Natural killer cell treated with Interleukin-12 subunit alpha and Interleukin-12 subunit beta and Interleukin-15 and Interleukin-18, amount 100 ng/mL, for 72 hours (primary cell): Measurements from ENCODE around the gene ATP8B4. TPM values are rescaled to one million over a fixed set of nuclear protein-coding genes. Genes with fewer than 3 reads are reported as not detected.
A peak's percentile ranks its signal among the peaks of the same experiment; 100 is the strongest.

Source experiments
- ATAC-seq, 2 donors: fragments of 150-1000 bp; cut with Tn5 transposase in 1 of 2; sonication (Bioruptor Pico), chemical (Tn5 transposase) in 1 of 2; 2 replicates each; pipeline ENCODE4 v1.10.0; 2021
- DNase-seq: peaks from one replicate; pipeline ENCODE4 v3.0.0; 2022; ENCODE audit warnings: low spot score
- H3K27ac Mint-ChIP-seq, 2 donors: 1 replicate in 1 of 2; 2 replicates in 1 of 2; pipeline ENCODE4 v1.8.0; 2022; ENCODE audit warnings: mixed read lengths in 2 of 2, mild to moderate bottlenecking in 1 of 2, moderate library complexity in 1 of 2
- H3K27me3 Mint-ChIP-seq, 2 donors: 1 replicate in 1 of 2; 2 replicates in 1 of 2; pipeline ENCODE4 v1.8.0; 2022; ENCODE audit warnings: mixed read lengths in 2 of 2
- H3K36me3 Mint-ChIP-seq: one replicate; pipeline ENCODE4 v1.8.0; 2022; ENCODE audit warnings: mixed read lengths
- H3K4me1 Mint-ChIP-seq, 2 donors: 1 replicate in 1 of 2; 2 replicates in 1 of 2; pipeline ENCODE4 v1.8.0; 2022; ENCODE audit warnings: low read depth in 2 of 2, mixed read lengths in 2 of 2, mild to moderate bottlenecking in 1 of 2
- H3K4me3 Mint-ChIP-seq: one replicate; pipeline ENCODE4 v1.8.0; 2022; ENCODE audit warnings: mixed read lengths
- H3K9me3 Mint-ChIP-seq: 2 replicates; pipeline ENCODE4 v1.8.0; 2022; ENCODE audit warnings: mixed read lengths
- total RNA-seq, 2 donors: library from RNA; stranded (reverse); gene quantifications; one replicate each; pipeline ENCODE4 v1.2.3, GENCODE V29; 2022

The ATP8B4 gene
- total RNA-seq, 2 donors from 2014 or later: 273 to 296 TPM

- Mint-ChIP-seq H3K36me3 (peaks cover 38% of the 10 kb centered on the region), H3K9me3 (peaks cover 5% of the 10 kb centered on the region), H3K27ac (peak overlapping the region in 1 of 2 donors; percentile 82), H3K4me1 (peaks cover 52 to 57% of the 10 kb centered on the region in 2 donors), H3K27me3 (no peaks in the 10 kb centered on the region), H3K4me3 (no peak overlapping the region)
- no peak for ATAC-seq
- no peak for DNase-seq
Measured at GRCh38 chr15:50131617-50132016, 12.6 kb upstream of the ATP8B4 start.

- peaks cover 44% of the 10 kb centered on the region for H3K36me3 Mint-ChIP-seq
Measured at GRCh38 chr15:50128266-50128665, 9.2 kb upstream of the ATP8B4 start.

GRCh38 chr15:50127255-50127777 lies 8.3 kb upstream of the ATP8B4 start:
- H3K27me3 Mint-ChIP-seq: no peaks in the 10 kb centered on the region
- DNase-seq: no peak
- H3K36me3 Mint-ChIP-seq: peaks cover 40% of the 10 kb centered on the region

More at GRCh38 chr15:50128266-50128665, 9.2 kb upstream of the ATP8B4 start:
- ATAC-seq (peak in 1 of 2 donors; percentile 38), DNase-seq (no peak)
- H3K27me3 Mint-ChIP-seq: no peaks in the 10 kb centered on the region
- peaks cover 9% of the 10 kb centered on the region for H3K9me3 Mint-ChIP-seq
- peak overlapping the region; percentile 32 to 63 for H3K27ac Mint-ChIP-seq
- H3K4me1 Mint-ChIP-seq: peaks cover 43 to 49% of the 10 kb centered on the region in 2 donors
- no peak overlapping the region for H3K4me3 Mint-ChIP-seq

GRCh38 chr15:50126072-50126471 lies 7.0 kb upstream of the ATP8B4 start:
- no peak overlapping the region for H3K4me3 Mint-ChIP-seq
- peaks cover 38 to 48% of the 10 kb centered on the region in 2 donors for H3K4me1 Mint-ChIP-seq
- DNase-seq (no peak), ATAC-seq (no peak)
- H3K27ac Mint-ChIP-seq: peak overlapping the region in 1 of 2 donors; percentile 80
- peaks cover 9% of the 10 kb centered on the region for H3K9me3 Mint-ChIP-seq
- no peaks in the 10 kb centered on the region for H3K27me3 Mint-ChIP-seq
- H3K36me3 Mint-ChIP-seq: peaks cover 37% of the 10 kb centered on the region

More at GRCh38 chr15:50127255-50127777, 8.3 kb upstream of the ATP8B4 start:
- H3K9me3 Mint-ChIP-seq: peaks cover 9% of the 10 kb centered on the region
- peak overlapping the region in 1 of 2 donors; percentile 63 for H3K27ac Mint-ChIP-seq
- H3K4me1 Mint-ChIP-seq: peaks cover 38 to 45% of the 10 kb centered on the region in 2 donors
- H3K4me3 Mint-ChIP-seq: no peak overlapping the region
- ATAC-seq: peak in 1 of 2 donors; percentile 6

GRCh38 chr15:50124631-50125030 lies 5.6 kb upstream of the ATP8B4 start:
- H3K36me3 Mint-ChIP-seq: peaks cover 31% of the 10 kb centered on the region
- H3K9me3 Mint-ChIP-seq: peaks cover 5% of the 10 kb centered on the region
- no peaks in the 10 kb centered on the region for H3K27me3 Mint-ChIP-seq
- no peak for ATAC-seq
- H3K27ac Mint-ChIP-seq: peak overlapping the region in 1 of 2 donors; percentile 80
- no peak overlapping the region for H3K4me3 Mint-ChIP-seq
- peaks cover 43 to 46% of the 10 kb centered on the region in 2 donors for H3K4me1 Mint-ChIP-seq
- DNase-seq: no peak

GRCh38 chr15:50123861-50124557 lies 5.0 kb upstream of the ATP8B4 start:
- H3K9me3 Mint-ChIP-seq: peaks cover 5% of the 10 kb centered on the region
- no peak for DNase-seq
- H3K27me3 Mint-ChIP-seq: no peaks in the 10 kb centered on the region
- peak overlapping the region; percentile 1 to 80 for H3K27ac Mint-ChIP-seq
- H3K36me3 Mint-ChIP-seq: peaks cover 28% of the 10 kb centered on the region
- H3K4me1 Mint-ChIP-seq: peaks cover 48 to 51% of the 10 kb centered on the region in 2 donors
- H3K4me3 Mint-ChIP-seq: no peak overlapping the region
- peak in 1 of 2 donors; percentile 53 for ATAC-seq

GRCh38 chr15:50120729-50121128 lies 1.7 kb upstream of the ATP8B4 start:
- peak overlapping the region; percentile 77 to 99 for H3K27ac Mint-ChIP-seq
- H3K4me3 Mint-ChIP-seq: no peak overlapping the region
- DNase-seq (no peak), ATAC-seq (no peak)
- H3K4me1 Mint-ChIP-seq: peaks cover 45 to 51% of the 10 kb centered on the region in 2 donors
- peaks cover 5% of the 10 kb centered on the region for H3K9me3 Mint-ChIP-seq
- H3K27me3 Mint-ChIP-seq: no peaks in the 10 kb centered on the region
- H3K36me3 Mint-ChIP-seq: peaks cover 38% of the 10 kb centered on the region

- peak overlapping the region; percentile 99 for H3K27ac Mint-ChIP-seq
- DNase-seq (no peak), ATAC-seq (no peak)
- no peaks in the 10 kb centered on the region for H3K27me3 Mint-ChIP-seq
- peaks cover 52% of the 10 kb centered on the region for H3K36me3 Mint-ChIP-seq
- H3K4me1 Mint-ChIP-seq: peaks cover 51 to 68% of the 10 kb centered on the region in 2 donors
- H3K9me3 Mint-ChIP-seq: no peaks in the 10 kb centered on the region
- H3K4me3 Mint-ChIP-seq: peak overlapping the region; percentile 95
Measured at GRCh38 chr15:50117431-50118027, 1.5 kb downstream of the ATP8B4 start.

GRCh38 chr15:50116477-50116876 lies 2.6 kb downstream of the ATP8B4 start:
- H3K27ac Mint-ChIP-seq: peak overlapping the region; percentile 99
- H3K27me3 Mint-ChIP-seq: no peaks in the 10 kb centered on the region
- H3K36me3 Mint-ChIP-seq: peaks cover 62% of the 10 kb centered on the region
- DNase-seq (peak; percentile 75), ATAC-seq (peak; percentile 82)
- peak overlapping the region; percentile 95 for H3K4me3 Mint-ChIP-seq
- no peaks in the 10 kb centered on the region for H3K9me3 Mint-ChIP-seq
- peaks cover 58 to 79% of the 10 kb centered on the region in 2 donors for H3K4me1 Mint-ChIP-seq

- no peaks in the 10 kb centered on the region for H3K27me3 Mint-ChIP-seq
- DNase-seq (no peak), ATAC-seq (peak; percentile 45 to 59)
- H3K4me1 Mint-ChIP-seq: peaks cover 59 to 84% of the 10 kb centered on the region in 2 donors
- H3K36me3 Mint-ChIP-seq: peaks cover 71% of the 10 kb centered on the region
- H3K4me3 Mint-ChIP-seq: peak overlapping the region; percentile 95
- peak overlapping the region; percentile 99 for H3K27ac Mint-ChIP-seq
- no peaks in the 10 kb centered on the region for H3K9me3 Mint-ChIP-seq
Measured at GRCh38 chr15:50113992-50114780, 4.8 kb downstream of the ATP8B4 start.

GRCh38 chr15:50113187-50113505 lies 5.9 kb downstream of the ATP8B4 start:
- Mint-ChIP-seq H3K27me3 (no peaks in the 10 kb centered on the region), H3K36me3 (peaks cover 71% of the 10 kb centered on the region), H3K27ac (peak overlapping the region; percentile 99), H3K4me3 (peak overlapping the region; percentile 89), H3K9me3 (no peaks in the 10 kb centered on the region), H3K4me1 (peaks cover 65 to 90% of the 10 kb centered on the region in 2 donors)
- DNase-seq: no peak
- no peak for ATAC-seq

GRCh38 chr15:50112488-50113186 lies 6.4 kb downstream of the ATP8B4 start:
- H3K4me3 Mint-ChIP-seq: peak overlapping the region; percentile 89
- DNase-seq: no peak
- peaks cover 67% of the 10 kb centered on the region for H3K36me3 Mint-ChIP-seq
- H3K9me3 Mint-ChIP-seq: no peaks in the 10 kb centered on the region
- peak overlapping the region; percentile 99 for H3K27ac Mint-ChIP-seq
- H3K27me3 Mint-ChIP-seq: no peaks in the 10 kb centered on the region
- ATAC-seq: no peak
- H3K4me1 Mint-ChIP-seq: peaks cover 68 to 91% of the 10 kb centered on the region in 2 donors

GRCh38 chr15:50110285-50110684 lies 8.7 kb downstream of the ATP8B4 start:
- no peaks in the 10 kb centered on the region for H3K27me3 Mint-ChIP-seq
- no peaks in the 10 kb centered on the region for H3K9me3 Mint-ChIP-seq
- H3K4me1 Mint-ChIP-seq: peaks cover 69 to 91% of the 10 kb centered on the region in 2 donors
- DNase-seq: no peak
- no peak for ATAC-seq
- H3K36me3 Mint-ChIP-seq: peaks cover 50% of the 10 kb centered on the region
- H3K27ac Mint-ChIP-seq: peak overlapping the region; percentile 99
- peak overlapping the region; percentile 89 for H3K4me3 Mint-ChIP-seq
